Stimulated activated CD4-positive, alpha-beta T cell treated with anti-CD3 and anti-CD28 coated beads, Interleukin-4, amount 100 ng/mL, for 1 hour (primary cell): Measurements from ENCODE around the gene TRAK1.

ENCODE experiments used
- DNase-seq: peaks from one replicate; pipeline ENCODE4 v3.0.0-alpha.2; 2020

The TRAK1 gene

DNA sequence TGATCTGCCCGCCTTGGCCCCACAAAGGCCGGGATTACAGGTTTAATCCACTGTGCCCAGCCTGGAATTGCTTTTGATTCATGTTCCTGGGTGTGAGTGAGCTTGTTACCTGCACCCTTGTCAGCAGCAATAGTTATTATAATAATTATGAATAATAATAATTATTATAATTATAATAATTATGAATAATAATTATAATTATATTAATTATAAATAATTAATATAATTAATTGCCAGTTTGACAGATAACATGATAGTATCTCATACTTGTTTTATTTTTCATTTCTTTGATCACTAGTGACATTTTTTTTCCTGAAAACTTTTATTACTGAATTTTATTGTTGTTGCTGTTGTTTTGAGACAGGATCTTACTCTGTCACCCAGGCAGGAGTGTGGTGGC, 21.1 kb upstream of the TRAK1 start:
- no peak for DNase-seq

DNA sequence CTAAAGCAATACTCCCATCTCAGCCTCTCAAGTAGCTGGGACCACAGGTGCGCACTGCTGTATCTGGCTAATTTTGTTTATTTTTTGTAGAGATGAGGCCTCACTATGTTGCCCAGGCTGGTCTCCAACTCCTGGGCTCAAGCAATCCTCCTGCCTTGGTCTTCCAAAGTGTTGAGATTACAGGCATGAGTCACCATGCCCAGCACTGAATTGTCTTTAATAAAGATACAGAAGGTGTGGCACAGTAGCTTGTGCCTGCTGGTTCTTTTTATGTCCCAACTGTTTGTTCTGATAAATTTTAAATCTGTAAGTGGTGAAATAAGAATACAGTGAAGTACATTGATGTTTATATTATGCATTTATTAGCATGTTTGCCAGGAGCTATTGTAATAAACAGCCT, 20.6 kb upstream of the TRAK1 start:
- DNase-seq, result no peak

DNA sequence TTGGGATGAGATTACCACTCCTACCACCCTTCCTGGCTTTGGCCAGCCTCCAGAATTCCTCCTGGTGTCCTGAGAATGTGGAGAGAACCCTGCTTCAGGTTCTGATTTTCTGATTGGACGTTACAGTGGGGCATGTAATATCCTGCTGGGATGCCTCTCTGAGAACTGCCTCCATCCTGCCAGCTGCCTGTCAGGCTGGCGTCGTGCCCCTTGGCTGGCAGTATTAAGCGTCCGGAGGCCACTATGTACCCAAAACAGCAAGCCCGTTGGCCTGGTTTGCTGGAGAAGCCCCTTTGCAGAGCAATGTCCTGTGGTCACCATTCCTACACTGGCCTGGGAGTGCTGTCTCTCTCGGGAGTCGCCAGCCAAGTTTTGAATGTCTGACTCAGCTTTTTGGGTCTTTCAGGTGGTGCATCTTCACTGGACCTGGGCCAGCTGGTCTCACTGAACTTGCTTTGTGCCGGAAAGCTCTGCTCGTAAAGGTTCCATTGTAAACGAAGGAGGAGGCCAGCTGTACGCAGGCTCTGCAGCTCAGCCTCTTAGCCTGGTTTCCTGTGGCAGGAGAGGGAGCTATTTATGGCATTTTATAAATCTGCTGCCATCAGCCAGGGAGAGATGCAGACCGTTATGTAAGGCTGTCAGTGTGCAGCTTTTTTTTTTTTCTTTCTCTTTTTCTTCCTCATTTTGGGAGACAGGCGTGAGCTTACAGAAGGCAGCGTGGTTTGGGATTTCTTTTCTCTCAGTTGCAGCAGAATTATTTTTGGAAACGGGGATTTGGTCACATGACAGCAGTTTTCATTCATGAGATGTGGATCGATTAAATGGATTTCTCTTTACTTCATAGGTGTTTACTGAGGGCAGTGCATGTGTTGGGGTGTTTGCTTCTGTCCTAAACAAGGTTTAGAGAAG, 19.0 kb upstream of the TRAK1 start:
- DNase-seq, result no peak

DNA sequence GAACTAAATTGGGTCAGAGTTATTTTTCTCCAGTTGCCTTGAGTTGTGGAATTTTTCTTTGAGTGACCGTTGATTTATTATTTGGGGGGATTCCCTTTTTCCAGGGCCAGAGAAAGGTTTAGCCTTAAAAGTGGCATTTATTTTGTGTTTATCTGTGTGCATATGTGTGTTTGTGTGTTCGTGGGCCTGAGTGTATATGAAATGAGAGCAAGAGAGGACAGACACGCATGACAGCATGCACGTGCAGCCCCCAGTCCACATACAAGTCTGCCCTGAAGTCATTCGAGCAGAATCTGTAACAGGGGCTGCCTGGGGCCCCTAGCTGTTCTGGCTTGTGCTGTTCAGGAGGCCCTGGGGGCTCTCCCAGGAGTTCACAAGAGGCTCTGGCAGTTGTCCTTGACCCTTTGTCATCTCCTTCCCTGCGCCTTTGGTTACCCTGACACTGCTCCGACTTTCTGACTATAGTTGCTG, 18.3 kb upstream of the TRAK1 start:
- DNase-seq, result no peak

DNA sequence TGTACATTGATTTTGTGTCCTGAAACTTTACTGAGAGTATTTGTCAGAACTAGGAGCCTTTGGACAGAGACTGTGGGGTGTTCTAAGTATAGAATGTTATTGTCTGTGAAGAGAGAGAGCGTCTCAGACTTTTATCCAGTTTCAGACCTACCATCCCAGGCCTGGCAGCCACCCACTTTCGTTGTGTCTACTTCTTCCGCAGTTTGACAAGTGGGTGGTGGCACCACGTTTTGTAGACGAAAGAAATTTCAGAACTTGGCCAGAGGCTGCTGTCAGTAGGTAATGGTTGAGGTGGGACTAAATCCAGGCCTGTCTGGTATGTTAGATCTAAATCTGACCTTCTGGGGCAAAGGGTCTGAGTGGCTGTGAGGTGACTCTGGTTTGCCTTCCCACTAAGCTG, 13.4 kb upstream of the TRAK1 start:
- no peak for DNase-seq

DNA sequence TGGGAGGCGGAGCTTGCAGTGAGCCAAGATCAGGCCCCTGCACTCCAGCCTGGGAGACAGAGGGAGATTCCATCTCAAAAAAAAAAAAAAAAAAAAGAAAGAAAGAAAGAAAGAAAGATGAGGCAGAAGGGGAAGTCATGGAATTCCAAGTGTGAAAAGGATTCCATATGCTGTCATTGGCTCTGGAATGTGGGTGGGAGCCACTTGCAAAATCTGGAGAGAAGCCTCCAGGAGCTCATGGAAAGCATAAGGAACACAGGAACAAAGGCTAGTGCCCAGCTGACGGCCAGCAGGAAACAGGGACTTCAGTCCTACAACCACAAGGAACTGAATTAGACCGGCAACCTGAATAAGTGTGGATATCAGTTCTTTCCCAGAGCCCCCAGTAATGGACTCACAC, 12.5 kb upstream of the TRAK1 start:
- no peak for DNase-seq

DNA sequence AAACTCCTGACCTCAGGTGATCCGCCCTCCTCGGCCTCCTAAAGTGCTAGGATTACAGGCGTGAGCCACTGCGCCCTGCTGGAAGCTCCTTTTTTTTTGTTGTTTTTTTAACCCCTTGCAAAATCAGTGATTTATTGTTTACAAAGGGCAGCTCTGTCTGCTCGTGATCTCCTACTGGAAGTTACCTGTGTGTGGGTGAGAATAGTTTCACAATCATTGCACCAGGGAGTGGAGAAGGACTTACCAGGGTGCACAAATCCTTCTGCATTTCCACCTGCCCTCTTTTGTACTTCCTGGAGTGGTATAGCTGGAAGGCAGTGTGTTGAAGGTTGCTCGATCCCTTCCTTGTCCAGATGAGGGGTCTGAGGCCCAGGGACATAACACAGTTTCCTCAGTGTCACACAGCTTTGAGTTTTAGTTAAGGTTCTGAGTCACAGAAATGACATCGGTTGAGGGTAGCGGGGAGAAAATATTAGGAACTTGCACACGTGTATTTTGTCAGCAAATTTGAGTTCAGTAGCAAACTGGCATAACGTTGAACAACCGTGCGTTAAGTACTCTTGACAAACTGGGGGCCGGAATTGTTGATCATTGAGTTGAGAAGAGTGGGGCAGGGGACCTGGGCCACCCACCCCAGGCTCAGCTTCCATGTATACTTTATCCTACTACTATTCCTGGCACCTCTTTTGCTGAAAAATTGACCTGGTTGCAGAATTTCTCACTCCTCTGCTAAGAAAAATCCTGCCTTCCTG, 11.3 kb upstream of the TRAK1 start:
- no peak for DNase-seq

DNA sequence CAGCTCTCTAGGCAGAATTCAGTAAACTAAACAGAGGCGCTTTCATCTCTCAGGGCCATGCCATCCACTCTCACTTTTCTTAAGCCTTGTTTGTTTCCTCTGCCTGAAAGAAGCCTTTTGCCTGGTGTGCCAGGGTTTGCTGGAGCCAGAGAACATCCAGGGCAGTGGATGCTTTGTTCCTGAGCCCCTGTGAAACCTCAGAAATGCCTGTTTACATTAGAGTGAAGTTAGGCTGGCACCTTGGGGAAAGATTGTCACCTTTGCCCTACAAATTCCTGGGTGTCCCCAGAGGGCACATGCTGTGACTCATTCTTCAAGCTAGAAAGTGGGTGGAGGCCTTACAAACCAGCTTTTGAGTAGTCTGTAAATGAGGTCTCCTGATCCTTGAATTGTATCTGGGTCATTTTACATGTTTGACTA, 10.7 kb upstream of the TRAK1 start:
- no peak for DNase-seq

DNA sequence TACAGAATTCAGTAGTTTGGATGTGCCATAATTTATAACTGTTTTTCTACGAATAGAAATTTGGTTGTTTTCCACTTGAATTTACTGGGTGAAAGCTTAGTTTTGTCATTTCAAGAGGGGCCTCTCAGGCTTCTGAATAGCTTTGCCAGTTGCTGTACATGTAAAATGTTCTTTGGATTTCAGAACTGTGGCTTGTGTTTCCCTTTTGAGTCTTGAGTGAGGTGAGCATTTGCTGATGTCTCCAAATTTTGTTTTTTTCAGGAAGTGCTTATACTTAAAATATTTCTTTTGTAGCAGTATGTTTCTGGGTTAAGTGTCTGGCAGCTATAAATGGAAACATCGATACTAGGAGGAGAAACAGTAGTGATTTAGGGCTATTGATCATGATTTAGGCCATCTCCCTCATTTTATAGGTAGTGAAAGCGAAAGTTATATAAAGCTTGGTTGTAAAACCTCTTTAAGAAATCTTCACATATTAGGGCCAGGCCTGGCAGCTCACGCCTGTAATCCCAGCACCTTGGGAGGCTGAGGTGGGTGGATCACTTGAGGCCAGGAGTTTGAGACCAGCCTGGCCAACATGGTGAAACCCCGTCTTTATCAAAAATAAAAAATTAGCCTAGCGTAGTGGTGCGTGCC, 9.2 kb upstream of the TRAK1 start:
- DNase-seq, result no peak

DNA sequence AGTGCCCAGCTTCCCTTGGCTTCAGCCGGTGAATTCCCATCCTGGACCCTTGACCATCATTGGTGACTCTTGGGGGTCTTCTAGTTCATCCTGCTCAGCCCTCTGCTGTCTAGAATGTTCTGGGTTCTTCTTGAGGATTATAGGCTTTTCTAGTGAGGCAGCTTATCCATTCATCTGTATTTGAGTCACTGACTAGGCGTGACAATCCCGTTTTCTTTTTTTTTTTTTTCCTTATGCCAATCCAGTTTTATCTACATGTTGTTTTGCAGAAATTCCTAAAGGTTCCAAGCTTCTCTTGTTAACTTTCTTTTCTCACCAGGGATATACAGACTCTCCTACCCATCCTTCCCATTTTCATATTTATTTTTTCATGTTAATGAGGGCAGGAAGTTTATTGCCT, 6.6 kb upstream of the TRAK1 start:
- DNase-seq, result no peak

DNA sequence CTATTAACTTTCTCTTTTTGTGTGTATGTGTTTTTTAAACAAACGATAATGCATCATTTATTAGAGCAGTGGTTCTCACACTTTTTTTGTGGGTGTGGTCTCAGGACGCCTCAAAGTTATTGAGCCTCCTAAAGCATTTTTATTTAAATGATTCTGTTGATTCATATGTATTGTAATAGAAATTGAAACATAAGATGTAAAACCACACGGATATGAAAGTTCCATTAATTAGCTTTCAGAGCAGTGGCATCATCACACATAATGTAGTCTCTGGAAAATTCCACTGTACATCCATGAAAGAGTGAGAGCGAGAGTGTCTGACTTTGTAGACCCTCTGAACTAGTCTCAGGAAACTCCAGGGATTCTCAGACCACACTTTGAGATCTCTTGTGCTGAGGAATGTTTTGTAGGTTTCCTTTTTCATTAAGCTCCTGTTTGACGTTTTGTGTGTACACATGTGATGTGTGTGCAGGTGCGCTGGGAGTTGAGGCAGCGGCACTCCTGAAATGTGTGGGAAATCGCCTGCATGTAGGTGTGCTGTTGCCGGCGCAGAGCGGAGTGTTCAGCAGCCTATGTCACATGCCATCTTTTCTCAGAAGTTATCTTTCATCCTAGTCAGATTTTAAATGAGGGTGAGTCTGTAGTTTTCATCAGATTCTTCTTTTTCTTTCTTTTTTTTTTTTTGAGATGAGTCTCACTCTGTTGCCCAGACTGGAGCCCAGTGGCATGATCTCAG, 5.3 kb upstream of the TRAK1 start:
- no peak for DNase-seq

DNA sequence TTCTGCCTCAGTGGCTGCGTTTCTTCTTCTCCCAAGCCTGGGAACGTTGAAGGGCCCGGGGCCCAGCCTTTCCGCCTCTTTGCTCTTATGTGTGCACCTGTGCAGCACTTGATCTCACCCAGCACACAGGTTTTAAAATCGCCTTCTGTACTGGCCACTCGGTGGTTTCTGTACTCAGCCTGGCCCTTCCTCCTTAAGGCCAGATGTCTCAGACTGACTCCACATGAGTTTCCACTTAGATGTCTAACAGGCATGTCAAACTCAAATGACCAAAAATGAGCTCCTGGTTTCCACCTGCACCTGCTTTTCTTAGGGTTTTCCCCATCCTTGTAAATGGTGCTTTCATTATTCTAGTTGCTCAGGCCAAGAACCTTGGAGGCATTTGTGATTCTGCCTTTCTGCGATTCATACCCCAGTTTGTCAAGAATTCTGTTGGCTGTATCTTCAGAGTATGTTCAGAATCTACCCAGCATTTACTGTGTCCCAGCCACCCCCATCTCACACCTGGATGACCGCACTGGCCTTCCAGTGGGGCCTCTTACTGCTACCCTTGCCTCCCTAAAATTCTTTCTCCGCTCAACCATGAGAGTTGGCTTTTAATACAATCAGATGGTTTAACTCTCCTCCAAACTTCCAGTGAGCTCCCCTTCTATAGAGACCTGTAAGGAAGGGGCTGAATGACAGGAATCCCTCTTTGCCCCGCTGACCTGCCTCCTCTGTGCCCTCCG, 2.2 kb upstream of the TRAK1 start:
- DNase-seq, result no peak

DNA sequence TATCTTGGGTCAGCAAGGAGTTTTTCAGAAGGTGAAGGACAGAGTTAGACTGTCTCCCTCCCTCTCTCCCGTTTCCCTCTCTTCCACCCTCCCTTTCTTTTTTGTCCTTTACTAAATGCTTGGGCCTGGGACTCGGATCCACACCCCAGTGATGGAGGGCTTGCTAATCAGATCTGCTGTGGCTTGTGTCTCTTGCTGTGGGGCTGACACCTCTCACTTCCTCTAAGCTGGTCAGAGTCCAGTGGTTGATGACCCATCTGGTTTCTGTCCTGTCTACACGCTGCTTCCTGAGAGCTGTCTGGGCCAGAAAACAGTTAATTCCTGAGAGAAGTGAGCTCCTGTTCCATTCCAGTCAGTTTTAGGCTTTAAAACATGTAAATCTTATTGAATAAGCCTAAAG, 849 bp downstream of the TRAK1 start:
- no peak for DNase-seq

DNA sequence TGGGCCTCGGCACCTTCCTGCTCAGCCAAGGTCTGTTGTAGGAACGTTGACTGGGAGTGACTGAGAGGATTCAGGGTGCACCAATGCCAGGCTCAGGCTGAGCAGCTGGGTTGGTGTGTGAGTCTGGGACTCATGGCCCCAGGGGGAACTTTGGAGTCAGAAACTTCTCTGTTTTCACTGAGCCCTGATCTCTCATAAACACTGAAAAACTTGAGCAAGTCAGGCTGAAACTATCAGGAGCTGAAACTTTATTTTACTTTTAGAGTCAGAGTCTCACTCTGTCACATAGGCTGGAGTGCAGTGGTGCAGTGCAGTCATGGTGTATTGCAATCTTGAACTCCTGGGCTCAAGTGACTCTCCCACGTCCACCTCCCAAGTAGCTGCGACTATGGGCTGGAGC, 3.0 kb downstream of the TRAK1 start:
- DNase-seq, result no peak

DNA sequence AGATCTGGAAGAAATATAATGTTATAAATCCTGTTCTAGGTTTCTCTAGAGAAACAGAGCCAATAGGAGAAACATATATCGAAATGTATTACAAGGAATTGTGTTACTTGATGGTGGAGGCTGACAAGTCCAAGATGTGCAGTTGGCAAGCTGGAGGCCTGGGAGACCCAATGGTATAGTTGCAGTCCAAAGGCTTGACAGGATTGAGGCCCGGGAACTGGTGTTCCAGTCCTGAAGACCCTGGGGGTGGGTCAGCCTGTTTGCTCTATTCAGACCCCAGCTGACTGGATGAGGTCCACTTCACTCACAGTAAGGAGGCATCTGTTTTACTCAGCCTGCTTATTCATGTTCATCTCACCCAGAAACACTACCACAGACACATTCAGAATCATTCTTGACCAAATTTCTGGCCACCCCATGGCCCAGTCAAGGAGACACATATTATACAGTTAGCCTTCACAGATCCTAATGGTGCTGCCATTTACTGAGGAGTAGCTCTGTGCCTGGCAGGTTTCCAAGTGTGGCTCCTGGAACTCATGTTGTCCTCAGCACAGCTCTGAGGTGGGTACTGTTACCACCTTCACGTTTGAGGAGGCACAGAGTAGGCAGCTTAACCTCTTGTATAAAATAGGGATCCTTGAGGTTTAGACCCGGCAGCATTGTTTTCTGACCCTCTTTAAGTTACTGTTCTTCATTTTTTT, 3.7 kb downstream of the TRAK1 start:
- no peak for DNase-seq

DNA sequence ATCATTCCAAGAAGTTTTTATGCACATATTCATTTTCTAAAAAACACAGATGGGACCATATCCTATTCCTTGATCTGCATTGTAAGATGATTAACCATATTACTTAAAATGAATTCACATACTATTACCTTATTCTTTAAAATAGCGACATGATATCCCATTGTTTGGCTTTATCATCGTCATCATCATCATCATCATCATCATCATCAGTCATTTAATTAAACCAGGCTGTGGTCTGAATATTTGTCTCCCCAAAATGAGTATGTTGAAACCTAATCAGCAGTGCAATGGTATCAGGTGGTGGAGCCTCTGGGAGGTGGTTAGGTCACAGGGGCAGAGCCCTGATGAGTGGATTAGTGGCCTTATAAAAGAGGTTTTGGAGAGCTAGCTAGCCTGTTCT, 4.4 kb downstream of the TRAK1 start:
- DNase-seq, result no peak

DNA sequence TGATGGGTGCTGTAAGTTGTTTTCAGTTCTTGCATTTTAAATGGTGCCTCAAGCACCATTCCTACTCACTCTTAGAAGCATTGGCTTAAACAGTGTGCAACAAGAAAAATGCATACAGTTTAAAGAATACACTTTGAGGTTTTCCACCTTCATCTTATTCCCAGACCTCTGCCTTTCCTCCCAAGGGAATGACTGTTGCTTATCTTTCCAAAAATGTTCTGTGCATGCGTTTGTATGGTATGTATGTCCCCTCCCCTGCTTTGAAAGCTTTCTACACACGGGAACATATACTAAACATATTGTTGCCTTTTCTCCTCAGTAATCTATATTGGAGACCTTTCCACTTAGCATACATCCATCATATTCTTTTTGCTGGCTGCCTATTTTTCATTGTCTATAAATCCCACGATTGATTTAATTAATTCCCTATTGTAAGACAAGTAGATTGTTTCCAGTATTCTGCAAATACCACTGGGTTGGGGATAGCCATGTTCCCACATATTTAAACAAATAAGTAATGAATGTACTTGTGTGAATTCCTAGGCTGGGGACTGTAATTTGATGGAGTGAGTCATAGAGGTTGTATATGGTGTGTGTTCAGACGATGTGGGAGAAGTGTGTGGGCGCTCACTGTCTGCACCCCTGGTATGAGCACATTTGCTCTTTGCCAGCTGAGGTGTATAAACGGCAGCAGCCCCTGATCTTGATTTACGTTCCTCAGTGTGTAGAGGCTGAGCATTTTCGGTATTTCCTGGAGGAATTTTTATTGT, 5.8 kb downstream of the TRAK1 start:
- DNase-seq, result peak; percentile 39

DNA sequence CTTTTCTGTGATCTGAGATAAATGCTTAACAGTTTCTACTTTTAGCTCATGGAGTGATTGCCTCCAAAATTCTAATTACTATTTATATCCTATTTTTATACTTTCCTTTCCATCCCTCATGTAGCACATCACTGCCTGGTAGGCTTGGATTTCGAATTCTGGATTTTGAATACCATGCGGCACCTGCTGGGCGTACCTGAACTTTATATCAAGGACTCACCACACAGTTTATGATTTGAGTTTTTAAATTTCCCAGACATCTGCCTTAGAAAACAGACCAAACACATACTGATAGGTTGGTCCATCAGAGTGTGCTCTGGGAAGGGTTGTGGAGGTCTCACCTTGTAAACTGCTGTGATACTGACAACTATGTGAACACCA, 6.4 kb downstream of the TRAK1 start:
- no peak for DNase-seq

DNA sequence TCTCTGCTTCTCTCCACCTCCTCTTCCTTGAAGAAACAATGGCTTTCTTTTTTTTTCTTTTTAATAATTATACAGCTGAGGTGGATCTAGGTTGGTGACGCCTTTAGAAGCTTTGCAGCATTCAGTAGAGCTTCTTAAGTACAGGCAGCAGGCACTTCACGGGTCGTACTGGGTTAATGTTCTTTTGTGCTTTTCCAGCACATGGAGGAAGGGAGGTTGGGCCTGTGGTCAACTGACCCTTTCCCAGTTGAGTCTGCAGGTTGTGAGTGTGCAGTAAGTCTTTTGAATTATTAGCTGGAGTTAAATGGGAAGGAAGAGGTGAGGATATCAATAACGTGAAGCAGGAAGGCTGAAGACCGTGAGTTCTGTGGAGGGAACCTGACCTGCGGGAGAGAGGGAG, 7.0 kb downstream of the TRAK1 start:
- DNase-seq, result no peak

DNA sequence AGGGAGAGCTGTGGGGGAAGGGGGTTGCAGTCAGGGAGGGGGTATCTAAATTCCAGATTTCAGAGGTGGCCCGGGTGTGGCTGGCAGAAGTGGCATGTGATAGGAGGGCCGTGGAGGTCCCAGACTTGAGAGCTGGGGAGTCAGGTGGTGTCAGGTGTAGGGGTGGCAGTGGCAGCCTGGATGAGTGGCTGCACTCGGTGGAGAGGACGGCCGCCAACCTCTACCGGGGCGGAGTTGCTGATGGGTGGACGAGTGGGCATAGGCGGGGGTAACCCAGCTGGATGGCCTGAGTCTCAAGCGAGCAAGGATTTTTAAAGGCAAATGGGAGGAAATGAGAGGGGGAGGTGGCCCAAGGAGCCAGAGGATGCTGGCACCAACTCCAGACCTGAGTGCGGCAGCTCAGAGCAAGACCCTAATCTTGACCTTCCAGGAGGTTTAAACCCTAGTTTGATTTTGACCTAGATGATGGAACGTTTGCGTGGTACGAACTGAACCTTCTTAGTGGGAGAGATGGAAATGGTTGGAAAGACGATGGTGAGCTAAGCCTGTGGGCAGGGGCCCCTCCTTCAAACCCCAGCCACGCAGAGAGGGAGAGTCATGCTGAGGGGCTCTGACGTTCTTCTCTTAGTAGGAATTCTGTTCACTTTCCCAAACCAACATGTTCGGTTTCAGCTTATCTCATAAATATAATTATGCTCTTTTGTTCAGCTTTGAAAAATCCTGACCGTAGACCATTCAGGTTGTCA, 8.0 kb downstream of the TRAK1 start:
- DNase-seq, result no peak
